HG03575 (cell line): ENCODE results near the gene BARHL2.

Experiments used
- ATAC-seq: cut with Tn5 transposase; IDR thresholded peaks from one replicate; pipeline ENCODE4 v1.9.1; 2021; ENCODE audit not compliant: unreplicated experiment, insufficient number of reproducible peaks, low FRiP score; ENCODE audit errors: extremely low read depth

BARHL2 gene

DNA sequence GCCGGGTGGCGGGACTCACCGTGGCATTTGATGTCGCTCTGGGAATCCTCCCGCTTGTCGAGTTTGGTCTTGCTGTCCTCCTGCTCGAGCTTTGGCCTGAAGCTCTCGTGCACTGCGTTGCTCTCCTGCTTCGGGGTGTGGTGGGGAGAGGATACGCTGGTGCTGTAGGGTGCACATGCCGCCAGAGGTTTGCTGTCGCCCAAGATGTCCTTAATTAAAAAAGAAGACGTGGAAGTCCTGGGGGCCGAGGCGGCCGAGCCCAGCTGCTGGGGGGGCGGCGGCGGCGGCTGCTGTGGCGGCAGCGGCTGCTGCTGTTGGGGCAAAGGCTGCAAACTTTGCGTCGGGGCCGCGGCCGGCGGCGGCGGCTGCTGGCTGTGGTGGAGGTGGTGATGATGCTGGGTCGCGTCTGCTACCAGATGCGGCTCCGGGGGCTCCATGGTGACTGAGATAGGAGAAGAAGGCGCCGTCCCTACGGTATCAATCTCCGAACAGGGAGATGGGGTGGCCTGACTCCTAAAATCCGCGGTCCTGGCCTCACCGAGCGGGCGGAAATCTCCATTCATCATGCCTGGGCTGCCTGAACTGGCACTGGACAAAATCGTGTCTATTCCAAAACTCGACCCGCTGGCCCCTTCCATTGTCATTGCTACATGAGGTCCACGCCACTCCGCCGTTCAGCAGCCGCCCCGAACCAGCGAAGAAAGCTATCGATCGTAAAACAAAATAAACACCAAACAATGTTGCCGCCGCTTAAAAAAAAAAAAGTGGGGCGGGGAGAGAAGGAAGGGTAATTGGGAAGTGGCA, at the start of gene BARHL2:
TSS of gene BARHL2 (minus strand) at position 751 of the 804 bp plus-strand sequence. CDS start at position 644, 107 bp downstream.
- ATAC-seq, result no peak

DNA sequence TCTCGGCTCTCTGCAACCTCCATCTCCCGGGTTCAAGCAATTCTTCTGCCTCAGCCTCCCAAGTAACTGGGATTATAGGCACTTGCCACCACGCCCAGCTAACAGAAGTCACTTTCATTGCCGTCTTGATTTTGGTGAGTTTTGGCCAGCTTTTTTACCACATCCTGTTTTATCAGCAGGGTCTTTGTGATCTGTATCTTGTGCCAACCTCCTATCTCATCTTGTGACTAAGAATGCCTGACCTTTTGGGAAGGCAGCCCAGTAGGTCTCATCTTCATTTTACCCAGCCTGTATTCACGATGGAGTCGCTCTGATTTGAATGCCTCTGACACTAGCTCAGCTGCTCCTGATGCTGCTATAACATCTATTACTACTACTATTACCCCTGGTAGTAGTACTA, 46.8 kb upstream of the BARHL2 start:
- ATAC-seq, result no peak

DNA sequence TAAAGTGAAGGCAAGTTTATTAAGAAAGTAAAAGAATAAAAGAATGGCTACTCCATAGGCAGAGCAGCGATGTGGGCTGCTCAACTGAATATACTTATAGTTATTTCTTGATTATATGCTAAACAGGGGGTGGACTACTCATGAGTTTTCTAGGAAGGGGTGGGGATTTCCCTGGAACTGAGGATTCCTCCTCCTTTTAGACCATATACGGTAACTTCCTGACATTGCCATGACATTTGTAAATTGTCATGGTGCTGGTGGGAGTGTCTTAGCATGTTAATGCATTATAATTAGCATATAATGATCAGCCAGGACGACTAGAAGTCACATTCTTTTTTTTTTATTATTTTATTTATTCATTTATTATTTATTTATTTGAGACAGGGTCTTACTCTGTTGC, 46.4 kb upstream of the BARHL2 start:
- ATAC-seq, result no peak

DNA sequence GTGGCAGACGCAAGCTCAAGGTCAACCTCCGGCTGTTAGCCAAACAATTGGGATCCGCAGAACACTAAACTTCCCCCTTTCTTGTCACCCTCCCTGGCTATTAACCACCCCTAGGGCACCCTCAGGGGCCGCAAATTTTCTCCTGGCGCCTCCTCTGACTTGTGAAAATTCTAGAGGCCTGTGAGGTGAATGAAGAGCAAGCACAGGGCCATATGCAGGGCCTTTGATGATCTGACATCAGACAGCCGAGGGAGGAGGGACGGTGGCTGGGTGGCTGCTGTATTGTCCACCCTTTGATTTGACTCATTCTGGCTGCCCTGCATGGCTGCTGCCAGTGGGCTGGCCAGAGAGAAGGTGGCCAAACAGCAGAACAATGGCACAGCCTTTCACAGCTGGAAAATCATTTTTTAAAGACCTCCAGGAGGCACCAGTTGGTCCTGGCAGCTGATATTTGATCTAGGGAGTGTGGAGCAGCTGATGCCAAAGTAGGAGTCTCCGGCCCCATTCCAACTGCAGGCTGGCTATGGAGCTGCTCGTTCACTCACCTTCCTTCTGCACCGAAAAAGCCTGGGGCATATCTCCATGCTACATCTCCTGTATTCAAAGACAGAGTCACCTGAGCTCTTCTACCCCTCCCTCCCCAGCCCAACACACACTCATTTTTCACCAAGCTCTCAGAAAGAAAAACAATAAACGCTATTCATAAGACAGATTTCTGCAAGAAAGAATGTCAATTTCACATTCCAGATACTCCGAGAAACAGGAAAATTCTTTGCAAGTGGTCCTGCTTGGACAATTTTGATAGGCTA, 44.9 kb upstream of the BARHL2 start:
- no peak for ATAC-seq

DNA sequence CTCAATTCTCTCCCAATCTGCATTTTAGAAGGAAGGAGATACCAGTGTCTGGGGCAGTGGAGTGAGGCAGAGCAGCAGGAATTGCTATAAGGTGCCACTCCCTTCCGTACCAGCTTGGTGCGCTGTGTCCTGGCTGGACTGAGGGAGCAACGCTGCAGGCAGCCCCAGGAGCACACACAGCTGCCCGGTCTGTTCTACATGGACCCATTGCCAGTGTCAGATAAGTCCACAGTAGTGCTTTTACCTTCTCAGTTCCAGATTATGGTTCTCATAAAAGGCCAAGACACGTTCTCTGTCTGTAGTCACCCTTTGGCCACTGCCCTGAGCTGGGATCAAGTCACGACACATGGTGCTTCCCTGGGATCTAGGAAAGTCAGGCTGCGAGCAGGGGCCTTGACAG, 44.1 kb upstream of the BARHL2 start:
- no peak for ATAC-seq

DNA sequence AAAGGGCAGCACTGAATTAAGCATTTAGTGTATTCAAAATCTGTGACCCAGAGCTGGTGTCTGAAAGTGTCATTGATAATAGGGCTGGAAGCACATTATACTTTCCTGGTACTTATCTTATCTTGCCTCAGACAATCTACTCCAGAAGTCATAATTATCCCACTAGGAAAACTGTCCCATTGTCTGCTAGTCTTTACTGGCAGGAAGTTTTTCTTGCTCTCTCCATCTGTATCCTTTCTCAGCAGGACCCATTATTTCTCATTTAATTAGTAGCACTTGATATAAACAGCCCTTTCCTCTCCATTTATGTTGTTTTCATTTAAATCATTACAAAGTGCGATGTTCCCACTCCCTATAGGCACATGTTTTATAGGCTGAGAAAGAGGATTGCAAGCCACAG, 36.5 kb upstream of the BARHL2 start:
- ATAC-seq, result no peak

DNA sequence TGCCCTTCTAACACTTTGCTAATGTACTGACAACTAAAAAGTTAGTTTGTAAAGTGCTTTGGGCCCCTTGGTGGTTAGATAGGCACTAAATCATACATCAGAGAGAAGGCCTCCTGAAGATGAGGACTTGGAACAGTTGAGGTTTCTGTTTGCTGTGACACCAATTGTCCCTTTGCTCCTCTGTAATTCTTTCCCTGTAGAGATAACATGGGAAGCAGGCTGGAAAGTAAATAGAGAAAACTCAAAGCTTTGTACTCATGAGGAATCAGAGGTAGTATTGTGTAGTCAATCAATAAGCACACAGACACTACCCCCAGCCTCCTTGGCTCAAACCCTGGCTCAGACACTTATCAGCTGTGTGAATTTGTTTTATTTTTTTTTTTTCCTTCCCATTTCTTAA, 31.6 kb upstream of the BARHL2 start:
- ATAC-seq, result no peak

DNA sequence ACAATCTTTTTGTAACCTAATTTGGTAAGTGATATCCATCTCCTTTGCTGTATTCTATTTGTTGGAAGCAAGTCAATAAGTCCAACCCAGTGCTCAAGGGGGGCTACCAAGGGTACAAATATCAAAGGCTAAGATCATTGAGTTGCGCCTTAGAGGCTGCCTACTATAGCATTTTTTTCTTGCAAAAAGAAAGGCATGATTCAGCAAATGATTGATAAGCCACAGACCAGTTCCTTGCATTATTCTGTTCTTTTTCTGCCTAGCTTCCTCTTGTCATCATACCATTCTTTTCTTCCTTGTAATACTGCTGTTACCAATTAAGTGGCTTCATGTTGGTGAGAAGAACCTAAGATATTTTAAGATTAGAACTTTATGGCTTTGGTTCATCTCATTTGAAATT, 29.8 kb upstream of the BARHL2 start:
- ATAC-seq, result no peak

DNA sequence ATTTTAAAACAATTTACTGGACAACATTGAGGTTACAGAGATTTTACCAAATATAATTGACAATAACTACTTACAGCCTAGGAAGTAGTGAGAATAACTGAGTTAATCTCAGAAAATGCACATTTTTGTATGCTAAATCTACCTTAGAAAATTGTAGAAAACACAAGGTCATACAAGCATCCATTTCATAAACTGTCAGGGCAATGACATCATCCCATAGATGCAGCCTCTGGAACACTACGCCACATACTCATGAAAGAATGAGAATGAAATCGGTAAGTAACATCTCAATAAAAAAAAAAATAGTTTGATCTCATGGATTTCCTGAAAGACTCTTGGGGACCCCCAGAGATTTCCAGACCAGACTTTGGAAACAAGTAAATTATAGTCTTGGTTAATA, 28.9 kb upstream of the BARHL2 start:
- ATAC-seq, result no peak

DNA sequence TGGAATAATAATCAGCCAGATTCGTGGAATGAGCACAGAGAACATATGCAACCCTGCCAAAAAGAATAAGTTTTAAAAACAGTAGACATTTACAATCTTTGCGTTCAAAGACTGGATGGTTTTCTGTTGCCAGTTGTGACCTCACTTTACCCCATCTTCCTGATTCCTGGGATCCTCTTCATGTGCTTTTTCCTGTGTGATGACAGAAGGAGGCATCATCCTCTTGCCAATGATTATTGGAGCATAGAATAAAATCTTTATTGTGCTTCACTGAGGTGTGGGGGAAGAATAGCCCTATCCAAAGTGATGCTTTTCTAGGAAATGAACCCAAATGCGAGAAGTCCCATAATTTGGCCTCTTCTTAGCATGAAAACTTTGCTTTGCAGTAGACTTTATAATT, 15.0 kb upstream of the BARHL2 start:
- ATAC-seq, result no peak

DNA sequence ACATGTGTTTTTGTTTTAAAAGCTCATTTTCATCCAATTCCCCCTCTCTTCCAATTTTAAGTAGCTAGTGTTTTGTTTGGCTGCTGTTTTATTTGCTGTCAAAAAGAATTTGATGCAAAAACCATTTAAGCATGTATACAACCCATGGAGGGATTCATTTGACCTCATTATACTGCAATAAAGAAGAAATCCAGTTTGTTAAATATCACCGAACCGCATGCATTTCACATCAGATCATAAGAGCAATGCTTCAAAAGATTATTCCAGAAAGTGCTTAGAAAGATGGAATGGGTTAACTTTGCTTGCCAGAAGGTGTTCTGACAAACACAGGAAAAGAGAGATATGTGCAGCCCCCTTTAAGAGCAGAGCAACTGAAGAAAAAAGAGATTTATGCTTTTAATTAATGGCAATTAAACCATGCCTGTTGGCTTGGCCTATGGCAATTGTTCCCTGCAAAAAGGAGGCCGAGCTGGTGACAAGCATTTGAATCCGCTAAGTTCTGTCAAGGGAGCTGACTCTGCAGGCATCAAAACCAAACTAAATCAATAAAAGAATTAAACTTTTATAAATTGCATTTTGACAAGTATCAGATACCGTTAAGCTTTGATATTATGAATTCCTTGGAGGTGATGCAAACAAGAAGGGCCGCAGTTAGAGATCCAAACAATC, 14.4 kb upstream of the BARHL2 start:
- no peak for ATAC-seq

DNA sequence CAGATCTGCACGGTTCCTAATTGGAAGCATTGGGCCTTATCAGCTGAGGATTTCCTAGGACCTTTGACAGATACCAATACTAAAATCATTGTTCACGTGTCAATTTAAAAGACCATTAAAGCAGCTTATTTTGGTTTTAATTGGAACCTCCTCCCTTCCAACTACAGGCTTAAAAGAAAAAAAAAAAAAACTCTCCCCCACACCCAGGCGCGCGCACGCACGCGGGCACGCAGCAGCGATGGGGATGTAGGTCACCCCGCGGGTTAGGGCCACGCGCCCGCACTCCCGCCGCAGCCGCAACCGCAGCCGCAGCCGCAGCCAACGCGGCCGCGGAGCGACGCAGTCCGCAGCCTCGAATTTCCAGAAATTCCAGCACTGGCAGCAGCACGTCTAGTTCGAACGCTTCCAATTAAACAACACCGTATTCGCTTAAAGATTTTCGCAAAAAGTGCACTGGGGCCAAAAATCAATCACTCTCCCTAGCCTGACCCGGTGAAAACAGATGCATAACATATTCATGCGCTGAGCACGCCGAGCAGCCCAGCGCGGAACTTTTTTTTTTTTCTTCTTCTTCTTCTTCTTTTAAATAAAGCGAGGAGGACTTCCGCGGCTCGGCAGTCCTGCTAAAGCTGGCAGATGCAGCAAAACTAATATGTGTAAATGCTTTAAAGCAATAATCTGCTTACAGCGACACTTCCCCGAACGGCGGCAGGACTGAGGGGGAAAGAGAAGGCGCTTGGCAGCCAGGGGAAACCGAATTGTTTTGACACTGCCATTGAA, 13.3 kb upstream of the BARHL2 start:
- ATAC-seq, result no peak

DNA sequence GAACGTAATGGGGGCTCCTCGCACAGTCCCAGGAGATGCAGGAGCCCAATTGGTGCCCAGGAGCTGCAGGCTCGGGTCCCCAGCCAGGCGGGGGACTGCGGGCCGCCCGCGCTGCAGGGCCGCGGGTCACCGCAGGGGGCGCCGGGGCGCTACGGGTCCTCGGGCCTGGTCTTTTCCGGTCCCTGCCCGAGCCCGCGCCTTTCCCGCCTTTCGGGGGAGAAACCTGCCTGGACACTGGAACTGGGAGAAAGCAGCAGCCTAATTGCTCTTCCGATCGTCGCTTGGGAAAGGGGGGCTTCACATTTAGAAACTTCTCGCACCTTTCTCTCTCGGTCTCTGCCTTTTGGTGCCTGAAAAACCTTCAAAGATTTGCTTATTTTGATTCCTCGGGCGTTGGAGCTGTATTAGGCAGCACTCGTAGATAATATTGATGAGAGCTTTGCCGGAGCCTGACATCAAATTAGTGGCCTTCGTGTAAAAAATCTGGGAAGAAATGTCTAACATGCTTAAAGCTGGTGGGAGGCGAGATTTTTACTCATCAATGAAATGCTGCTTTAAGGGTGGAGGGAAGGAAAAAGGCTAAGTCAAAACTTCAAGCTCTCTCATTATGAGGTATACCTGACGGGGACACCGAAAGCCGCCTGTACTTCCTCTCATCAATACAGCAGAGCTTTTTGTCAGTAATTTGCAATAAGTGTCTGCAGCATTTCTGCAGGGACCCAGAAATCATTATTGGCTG, 12.6 kb upstream of the BARHL2 start:
- no peak for ATAC-seq

DNA sequence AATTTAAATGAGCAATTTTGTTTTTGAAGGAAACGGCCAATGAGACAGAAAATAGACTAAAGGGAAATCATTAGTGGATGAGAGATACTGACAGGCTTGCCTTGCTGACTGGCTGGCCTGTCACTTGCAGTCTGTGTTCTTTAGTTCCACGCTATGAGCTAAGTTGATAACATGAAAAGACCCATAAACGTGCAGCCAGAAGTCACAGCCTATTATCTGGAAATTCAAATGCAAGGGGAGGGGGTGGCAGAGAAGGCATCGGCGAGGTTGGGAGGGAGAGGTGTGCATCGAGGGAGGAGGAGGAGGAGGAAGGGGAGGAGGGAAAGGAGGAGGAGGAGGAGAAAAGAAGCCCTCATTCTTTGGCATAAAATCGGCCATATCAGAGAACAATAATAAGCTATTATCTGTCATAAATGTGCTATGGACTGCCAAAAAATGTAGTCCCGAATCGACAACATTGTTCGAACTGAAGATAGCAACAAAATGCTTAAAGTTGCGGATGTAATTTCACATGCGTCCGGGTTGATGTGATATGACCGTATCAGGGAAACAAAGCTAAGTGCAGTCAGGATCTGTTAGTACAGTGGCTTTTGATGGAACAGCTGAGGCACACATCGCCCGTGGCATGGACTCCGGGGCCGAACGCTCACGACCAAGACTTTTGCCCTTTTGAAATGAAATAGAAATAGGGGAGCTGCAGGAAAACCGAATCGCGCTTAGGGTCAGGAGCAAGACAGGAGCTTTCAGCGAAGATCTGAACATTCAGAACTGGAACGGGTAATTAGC, 11.6 kb upstream of the BARHL2 start:
- ATAC-seq, result no peak

DNA sequence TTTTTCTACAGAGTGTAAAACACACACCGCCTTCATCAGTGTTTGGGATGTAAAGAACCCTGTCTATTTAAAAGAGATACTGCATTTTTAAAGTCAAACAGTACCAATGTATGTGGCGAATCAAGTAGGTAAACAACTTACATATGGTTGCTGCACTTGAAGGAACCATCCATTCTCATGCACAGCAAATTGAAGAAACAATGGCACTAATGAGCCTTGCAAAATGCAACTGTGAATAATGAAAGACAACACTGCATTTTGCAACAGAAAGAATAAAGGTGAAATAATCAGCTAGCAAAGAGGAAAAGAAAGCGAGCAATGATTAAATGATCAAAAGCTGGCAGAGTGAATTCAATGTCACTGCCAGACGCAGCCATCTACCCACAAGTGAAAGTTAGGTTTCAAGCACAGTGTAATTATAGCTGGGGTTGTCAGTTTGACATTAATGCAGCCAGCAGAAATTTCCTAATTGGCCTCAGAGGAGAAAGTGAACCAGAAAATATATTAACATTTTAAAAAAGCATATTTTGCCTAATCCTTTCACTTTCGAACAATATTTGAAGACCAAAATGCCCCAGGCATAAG, 10.9 kb upstream of the BARHL2 start:
- no peak for ATAC-seq

DNA sequence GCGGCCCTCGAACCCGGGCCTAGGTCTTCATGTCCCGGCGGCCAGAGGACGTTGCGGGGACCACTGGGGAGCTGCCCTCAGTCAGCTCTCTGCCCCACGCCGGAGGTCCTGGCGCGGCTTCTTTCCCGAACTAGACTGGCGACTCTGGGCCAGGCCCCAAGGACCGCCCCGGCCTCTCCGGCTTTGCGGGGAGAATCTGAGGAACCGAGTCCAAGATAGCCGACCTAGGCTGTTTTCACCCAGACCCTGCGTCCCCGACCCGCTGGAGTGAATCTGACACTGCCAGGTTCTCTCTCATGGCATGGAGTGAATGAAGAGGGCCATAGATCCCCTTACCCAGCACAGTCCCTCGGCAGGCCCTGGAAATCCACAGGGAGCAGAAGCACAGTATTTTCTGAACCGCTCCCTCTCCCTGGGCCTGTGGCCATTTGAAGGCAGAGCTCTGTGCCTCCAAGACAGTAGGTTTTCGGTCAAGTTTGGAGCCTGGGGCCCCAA, 9.9 kb upstream of the BARHL2 start:
- no peak for ATAC-seq

DNA sequence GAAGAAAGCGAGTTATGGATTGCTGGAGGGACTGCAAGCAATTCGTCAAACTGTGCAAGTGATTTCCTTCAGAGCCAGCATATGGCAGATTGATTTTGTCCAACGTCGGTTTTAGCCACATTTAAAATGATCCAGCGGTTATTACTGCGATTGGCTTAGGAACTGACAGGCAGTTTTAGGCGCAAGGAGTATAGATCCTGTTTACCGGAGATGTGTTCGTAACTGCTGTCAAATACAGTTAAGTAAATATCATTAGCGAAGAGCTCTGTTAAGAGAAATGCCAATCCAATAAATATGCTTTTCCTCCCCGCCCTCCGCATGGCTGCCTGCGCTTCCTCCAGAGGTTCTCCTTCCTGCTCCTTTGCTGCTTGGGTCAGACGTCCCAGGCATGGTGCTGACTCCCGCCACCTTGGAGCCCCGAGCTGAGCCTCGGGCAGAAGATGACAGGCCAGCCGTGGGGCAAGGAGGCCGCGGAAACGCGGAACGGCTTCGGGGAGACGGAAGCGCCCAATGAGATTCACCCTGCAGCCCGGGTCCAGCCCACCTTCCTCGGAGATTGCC, 9.4 kb upstream of the BARHL2 start:
- ATAC-seq, result no peak
